Prostate gland (tissue), 2 donors: ENCODE data around the gene SCRN2.

ENCODE experiments used
- CTCF ChIP-seq, 4 experiments: fragments of 200-600 bp in 2 of 4; fragments of 450-650 bp in 2 of 4; sonication (generic) in 2 of 4; IDR thresholded peaks; 1 replicate in 3 of 4; 2 replicates in 1 of 4; pipeline ENCODE4 v1.5.1; 2016 to 2019; ENCODE audit warnings: antibody characterized with exemption in 4 of 4, mild to moderate bottlenecking in 2 of 4, moderate library complexity in 2 of 4
- POLR2A ChIP-seq: fragments of 450-650 bp; IDR thresholded peaks from one replicate; pipeline ENCODE4 v1.6.1; 2016; ENCODE audit warnings: antibody characterized with exemption, mild to moderate bottlenecking
- POLR2AphosphoS5 ChIP-seq: sonication (generic); formaldehyde crosslinking; IDR thresholded peaks from one replicate; pipeline ENCODE4 v1.6.1; 2017; ENCODE audit warnings: antibody characterized with exemption

- TF ChIP-seq POLR2AphosphoS5 (no peak), CTCF (IDR thresholded peaks at IDR 0.05) (no peak), POLR2A (no peak)
Measured at GRCh38 chr17:47811709-47812108, 29.4 kb downstream of the SCRN2 start.
